LNCaP clone FGC (cell line): ENCODE data around the gene CFD.
"Not testable (repeated sequence)": the region's sequence is repeated elsewhere in the genome, so short reads cannot be mapped to it uniquely, and the experiment has no call there.

ENCODE experiments used
- DNase-seq: peaks from one replicate; pipeline ENCODE4 v3.0.0-alpha.2; 2011; ENCODE audit warnings: low read depth
- H3K4me3 ChIP-seq: 2 replicates; pipeline ENCODE4 v1.5.1; 2011; ENCODE audit warnings: mild to moderate bottlenecking, low read depth, low read length, control low read depth
- TF ChIP-seq, protein P1 (sequence below): IDR thresholded peaks from 2 replicates; pipeline ENCODE4 v1.5.1; 2012; ENCODE audit warnings: mild to moderate bottlenecking; ENCODE audit not compliant: control insufficient read depth, insufficient read depth; ENCODE audit errors: extremely low read depth

CFD gene

DNA sequence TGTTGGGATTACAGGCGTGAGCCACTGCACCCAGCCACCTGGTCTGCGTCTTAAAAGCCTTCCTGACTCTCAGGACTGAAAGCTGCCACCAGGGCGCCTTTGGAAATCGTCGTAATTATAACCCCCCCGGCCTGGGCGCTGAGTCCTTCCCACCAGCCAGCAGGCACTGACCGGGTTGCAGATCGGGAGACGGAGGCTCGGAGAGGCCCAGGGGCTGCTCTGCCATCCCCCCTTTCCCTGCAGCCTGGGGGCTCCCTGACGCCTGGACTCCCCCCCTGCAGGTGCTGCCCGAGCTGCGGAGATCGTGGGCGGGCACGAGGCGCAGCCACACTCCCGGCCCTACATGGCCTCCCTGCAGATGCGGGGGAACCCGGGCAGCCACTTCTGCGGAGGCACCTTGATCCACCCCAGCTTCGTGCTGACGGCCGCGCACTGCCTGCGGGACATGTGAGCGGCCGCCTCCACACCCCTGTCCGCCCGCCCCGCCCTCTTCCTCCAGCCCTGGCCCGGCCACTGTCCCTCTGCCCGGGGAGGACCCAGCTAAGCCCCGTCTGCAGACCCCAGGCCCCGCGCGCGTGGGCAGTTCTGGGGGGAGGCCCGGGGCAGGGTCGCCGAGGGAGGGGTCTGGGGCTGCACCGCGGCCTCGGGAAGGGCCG is 16.2 kb upstream of the CFD start:
- TF ChIP-seq, protein P1, sequence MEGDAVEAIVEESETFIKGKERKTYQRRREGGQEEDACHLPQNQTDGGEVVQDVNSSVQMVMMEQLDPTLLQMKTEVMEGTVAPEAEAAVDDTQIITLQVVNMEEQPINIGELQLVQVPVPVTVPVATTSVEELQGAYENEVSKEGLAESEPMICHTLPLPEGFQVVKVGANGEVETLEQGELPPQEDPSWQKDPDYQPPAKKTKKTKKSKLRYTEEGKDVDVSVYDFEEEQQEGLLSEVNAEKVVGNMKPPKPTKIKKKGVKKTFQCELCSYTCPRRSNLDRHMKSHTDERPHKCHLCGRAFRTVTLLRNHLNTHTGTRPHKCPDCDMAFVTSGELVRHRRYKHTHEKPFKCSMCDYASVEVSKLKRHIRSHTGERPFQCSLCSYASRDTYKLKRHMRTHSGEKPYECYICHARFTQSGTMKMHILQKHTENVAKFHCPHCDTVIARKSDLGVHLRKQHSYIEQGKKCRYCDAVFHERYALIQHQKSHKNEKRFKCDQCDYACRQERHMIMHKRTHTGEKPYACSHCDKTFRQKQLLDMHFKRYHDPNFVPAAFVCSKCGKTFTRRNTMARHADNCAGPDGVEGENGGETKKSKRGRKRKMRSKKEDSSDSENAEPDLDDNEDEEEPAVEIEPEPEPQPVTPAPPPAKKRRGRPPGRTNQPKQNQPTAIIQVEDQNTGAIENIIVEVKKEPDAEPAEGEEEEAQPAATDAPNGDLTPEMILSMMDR: no peak
- no peak for DNase-seq
- H3K4me3 ChIP-seq: 0 out of 2 replicates have a peak overlapping the region, but pooled peaks have one; percentile 18

DNA sequence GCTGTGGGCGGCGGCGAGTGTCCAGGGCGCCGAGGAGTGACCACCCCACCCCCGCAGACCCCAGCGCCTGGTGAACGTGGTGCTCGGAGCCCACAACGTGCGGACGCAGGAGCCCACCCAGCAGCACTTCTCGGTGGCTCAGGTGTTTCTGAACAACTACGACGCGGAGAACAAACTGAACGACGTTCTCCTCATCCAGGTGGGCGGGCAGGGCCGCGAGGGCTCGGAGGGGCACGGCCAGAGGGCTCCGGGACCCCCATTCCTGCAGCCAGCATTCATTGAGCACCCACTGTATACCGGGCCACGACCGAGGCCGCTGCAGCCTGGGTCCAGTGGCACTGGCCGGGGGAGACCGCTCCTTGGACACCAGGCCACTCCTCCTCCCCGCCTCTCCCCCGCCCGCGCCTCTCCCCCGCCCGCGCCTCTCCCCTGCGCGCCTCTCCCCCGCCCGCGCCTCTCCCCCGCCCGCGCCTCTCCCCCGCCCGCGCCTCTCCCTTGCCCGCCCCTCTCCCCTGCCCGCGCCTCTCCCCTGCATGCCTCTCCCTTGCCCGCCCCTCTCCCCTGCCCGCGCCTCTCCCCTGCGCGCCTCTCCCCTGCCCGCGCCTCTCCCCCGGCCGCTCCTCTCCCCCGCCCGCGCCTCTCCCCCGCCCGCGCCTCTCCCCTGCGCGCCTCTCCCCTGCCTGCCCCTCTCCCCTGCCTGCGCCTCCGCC is 15.5 kb upstream of the CFD start:
- no peak for DNase-seq
- TF ChIP-seq, protein P1: no peak
- H3K4me3 ChIP-seq: 0 out of 2 replicates have a peak overlapping the region, but pooled peaks have one; percentile 18

DNA sequence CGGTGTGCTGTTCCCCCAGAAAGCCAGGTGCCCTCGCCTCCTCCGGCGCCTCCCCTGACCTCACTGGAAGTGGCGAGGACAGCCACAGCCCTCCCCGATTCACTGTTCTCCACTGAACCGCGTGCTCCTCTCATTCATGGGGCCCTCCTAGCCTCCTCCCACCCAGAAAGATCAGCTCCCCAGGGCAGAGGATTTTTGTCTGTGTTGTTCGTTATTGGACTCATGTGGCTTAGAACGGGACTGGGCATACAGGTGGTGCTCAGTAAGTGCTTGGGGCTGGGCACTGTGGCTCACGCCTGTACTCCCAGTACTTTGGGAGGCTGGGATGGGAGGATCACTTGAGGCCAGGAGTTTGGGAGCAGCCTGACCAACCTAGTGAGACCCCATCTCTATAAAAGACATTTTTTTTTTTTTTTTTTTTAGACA is 14.9 kb upstream of the CFD start:
- TF ChIP-seq, protein P1: no peak
- DNase-seq: no peak
- no peak overlapping the region for H3K4me3 ChIP-seq

DNA sequence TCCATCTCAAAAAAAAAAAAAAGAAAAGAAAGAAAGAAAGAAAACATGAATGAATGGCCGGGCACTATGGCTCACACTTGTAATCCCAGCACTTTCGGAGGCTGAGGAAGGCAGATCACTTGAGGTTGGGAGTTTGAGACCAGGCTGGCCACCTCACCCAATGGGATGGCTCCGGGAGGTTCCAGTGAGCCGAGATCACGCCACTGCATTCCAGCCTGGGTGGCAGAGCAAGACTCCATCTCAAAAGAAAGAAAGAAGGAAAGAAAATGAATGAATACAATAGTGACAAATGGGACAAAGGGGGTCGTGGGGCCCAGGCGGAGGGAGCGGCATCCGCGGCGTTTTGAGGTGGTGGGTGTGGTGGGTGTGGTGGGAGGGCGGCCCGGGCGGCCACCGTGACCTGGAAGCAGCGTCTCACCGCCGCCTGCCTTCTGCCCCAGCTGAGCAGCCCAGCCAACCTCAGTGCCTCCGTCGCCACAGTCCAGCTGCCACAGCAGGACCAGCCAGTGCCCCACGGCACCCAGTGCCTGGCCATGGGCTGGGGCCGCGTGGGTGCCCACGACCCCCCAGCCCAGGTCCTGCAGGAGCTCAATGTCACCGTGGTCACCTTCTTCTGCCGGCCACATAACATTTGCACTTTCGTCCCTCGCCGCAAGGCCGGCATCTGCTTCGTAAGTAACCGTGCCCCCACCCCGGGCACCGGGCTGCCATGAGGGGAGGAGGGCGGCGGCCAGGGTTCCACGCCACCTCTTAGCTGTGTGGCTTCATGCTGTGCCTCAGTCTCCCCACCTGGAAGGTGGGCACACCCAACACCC is 13.6 kb upstream of the CFD start:
- TF ChIP-seq, protein P1: no peak
- no peak for DNase-seq
- H3K4me3 ChIP-seq: no peak overlapping the region

DNA sequence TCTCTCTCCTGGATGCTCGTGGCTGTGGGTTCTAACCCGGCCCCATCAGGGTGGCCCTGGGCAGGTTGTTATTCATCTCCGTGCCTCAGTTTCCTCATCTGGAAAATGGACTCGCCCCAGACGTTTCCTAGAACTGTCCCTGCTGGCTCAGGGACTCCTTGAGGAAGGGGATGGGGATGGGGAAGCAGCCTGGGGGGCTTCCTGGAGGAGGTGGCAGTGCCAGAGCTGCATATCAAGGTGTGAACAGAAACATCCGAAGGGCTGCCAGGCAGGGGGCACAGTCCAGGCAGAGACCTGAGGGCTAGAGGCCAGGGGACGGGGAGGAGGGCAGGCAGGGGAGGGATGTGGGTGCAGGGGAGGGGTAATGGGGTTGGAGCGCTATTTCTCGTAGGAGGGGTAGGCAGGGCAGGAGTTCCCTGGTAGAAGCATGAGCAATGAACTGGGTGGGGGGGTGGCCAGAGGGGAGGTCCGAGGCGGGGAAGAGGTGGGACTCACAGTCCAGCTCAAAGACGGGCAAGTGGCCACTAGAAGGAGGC is 11.0 kb upstream of the CFD start:
- TF ChIP-seq, protein P1: no peak
- no peak for DNase-seq
- no peak overlapping the region for H3K4me3 ChIP-seq

DNA sequence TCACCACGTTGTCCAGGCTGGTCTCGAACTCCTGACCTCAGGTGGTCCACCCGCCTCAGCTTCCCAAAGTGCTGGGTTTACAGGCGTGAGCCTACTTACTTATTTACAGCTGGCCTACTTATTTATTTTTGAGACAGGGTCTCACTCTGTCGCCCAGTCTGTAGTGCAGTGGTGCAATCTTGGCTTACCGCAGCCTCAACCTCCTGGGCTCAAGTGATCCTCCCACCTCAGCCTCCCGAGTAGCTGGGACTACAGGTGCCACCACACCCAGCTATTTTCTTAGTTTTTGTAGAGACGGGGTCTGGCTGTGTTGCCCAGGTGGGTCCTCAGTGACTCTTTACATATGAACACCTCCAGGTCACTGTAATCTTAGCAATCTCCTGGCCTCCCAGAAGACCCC is 10.3 kb upstream of the CFD start:
- not testable (repeated sequence) for DNase-seq, H3K4me3 ChIP-seq
